Gastrocnemius medialis (tissue), 4 donors: ENCODE results near the gene RIPOR3. TPM values are rescaled to one million over a fixed set of nuclear protein-coding genes. Genes with fewer than 3 reads are reported as not detected.
"Not testable (repeated sequence)": the region's sequence is repeated elsewhere in the genome, so short reads cannot be mapped to it uniquely, and the experiment has no call there.

Experiments used
- ATAC-seq, 2 donors: fragments of 150-250 bp; one replicate each; pipeline ENCODE4 v1.9.1; 2016
- DNase-seq, 2 donors: peaks; one replicate each; pipeline ENCODE4 v3.0.0-alpha.2; 2019
- H3K27ac ChIP-seq, 4 donors: fragments of 200-600 bp; sonication (generic); 1 replicate in 1 of 4; 2 replicates in 3 of 4; pipeline ENCODE4 v1.5.1; 2016 to 2018; ENCODE audit warnings: mild to moderate bottlenecking in 2 of 4, moderate library complexity in 1 of 4
- H3K27me3 ChIP-seq, 3 donors: fragments of 200-600 bp; sonication (generic) in 2 of 3; 1 replicate in 1 of 3; 2 replicates in 2 of 3; pipeline versions ENCODE4 v1.5.1 to v1.6.0; 2016 to 2019; ENCODE audit warnings: mild to moderate bottlenecking in 1 of 3, moderate library complexity in 1 of 3
- H3K36me3 ChIP-seq, 2 donors: fragments of 200-600 bp; sonication (generic) in 1 of 2; one replicate each; pipeline ENCODE4 v1.5.1; 2017 to 2018
- H3K4me1 ChIP-seq, 2 donors: fragments of 200-600 bp; sonication (generic) in 1 of 2; one replicate each; pipeline ENCODE4 v1.5.1; 2016 to 2017; ENCODE audit warnings: mild to moderate bottlenecking in 2 of 2
- H3K4me3 ChIP-seq, 4 donors: fragments of 200-600 bp; sonication (generic) in 3 of 4; 1 replicate in 1 of 4; 2 replicates in 3 of 4; pipeline ENCODE4 v1.5.1; 2016 to 2019; ENCODE audit warnings: mild to moderate bottlenecking in 2 of 4
- H3K9me3 ChIP-seq, 3 donors: fragments of 200-600 bp; sonication (generic) in 2 of 3; 1 replicate in 1 of 3; 2 replicates in 2 of 3; pipeline ENCODE4 v1.5.1; 2016 to 2019
- POLR2A ChIP-seq, 2 donors: fragments of 450-650 bp; IDR thresholded peaks; one replicate each; pipeline ENCODE4 v1.6.1; 2017; ENCODE audit warnings: antibody characterized with exemption in 2 of 2, mild to moderate bottlenecking in 2 of 2, moderate library complexity in 2 of 2
- in situ Hi-C, 4 donors: fragments of 200-750 bp; cut with MboI; loops; one replicate each; pipeline versions ENCODE4 v1.15.0 to v1.8.0; 2017; ENCODE audit warnings: low sequenced_read_pairs in 4 of 4
- intact Hi-C: fragments of 100-400 bp; cut with DNase I; formaldehyde crosslinking; loops from one replicate; pipeline ENCODE4 v1.15.1; 2023; ENCODE audit warnings: low total_unique reads
- total RNA-seq, 4 donors: library from RNA; depleted of rRNA; stranded (reverse); fragments of >200 nt; gene quantifications; one replicate each; pipeline versions ENCODE4 v1.1.0 to v1.2.3, GENCODE V29; 2016
- TF ChIP-seq, protein P1 (sequence below), 5 experiments: fragments of 450-650 bp in 3 of 5; fragments of 200-600 bp in 2 of 5; sonication (generic) in 2 of 5; IDR thresholded peaks in 4 of 5; conservative IDR thresholded peaks in 1 of 5; 1 replicate in 4 of 5; 2 replicates in 1 of 5; pipeline ENCODE4 v1.5.1; 2016 to 2019; ENCODE audit warnings: antibody characterized with exemption in 5 of 5, mild to moderate bottlenecking in 3 of 5, moderate library complexity in 3 of 5

Gene RIPOR3
- total RNA-seq, 4 donors from 2014 or later = 5.3 to 12.5 (median 8.2) TPM

DNA sequence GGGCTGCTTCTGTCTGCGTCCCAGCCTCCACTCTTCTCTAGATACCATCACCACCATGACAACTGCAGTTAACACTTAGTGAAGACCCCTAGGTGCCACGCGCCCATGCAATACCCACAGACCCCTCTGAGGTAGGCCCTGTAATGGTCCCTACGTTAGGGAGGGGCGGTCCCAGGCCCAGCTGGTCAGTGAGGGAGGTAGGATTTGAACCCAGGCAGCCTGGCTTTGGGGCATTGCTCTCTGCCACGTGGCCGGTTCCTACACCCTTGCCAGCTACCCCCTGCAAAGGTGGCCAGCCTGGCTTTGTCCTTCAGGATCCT lies 18.2 kb downstream of the RIPOR3 start:
- H3K4me3 ChIP-seq = no peak overlapping the region
- H3K9me3 ChIP-seq = no peaks in the 10 kb centered on the region
- no peaks in the 10 kb centered on the region for H3K36me3 ChIP-seq
- TF ChIP-seq, protein P1, sequence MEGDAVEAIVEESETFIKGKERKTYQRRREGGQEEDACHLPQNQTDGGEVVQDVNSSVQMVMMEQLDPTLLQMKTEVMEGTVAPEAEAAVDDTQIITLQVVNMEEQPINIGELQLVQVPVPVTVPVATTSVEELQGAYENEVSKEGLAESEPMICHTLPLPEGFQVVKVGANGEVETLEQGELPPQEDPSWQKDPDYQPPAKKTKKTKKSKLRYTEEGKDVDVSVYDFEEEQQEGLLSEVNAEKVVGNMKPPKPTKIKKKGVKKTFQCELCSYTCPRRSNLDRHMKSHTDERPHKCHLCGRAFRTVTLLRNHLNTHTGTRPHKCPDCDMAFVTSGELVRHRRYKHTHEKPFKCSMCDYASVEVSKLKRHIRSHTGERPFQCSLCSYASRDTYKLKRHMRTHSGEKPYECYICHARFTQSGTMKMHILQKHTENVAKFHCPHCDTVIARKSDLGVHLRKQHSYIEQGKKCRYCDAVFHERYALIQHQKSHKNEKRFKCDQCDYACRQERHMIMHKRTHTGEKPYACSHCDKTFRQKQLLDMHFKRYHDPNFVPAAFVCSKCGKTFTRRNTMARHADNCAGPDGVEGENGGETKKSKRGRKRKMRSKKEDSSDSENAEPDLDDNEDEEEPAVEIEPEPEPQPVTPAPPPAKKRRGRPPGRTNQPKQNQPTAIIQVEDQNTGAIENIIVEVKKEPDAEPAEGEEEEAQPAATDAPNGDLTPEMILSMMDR (IDR thresholded peaks at IDR 0.05 in 4 of 5, conservative IDR thresholded peaks at IDR 0.05 in 1 of 5) = no peak
- TF ChIP-seq POLR2A (IDR thresholded peaks at IDR 0.05) = no peak
- in situ Hi-C loops = no loop called here
- ATAC-seq = no peak
- H3K27me3 ChIP-seq = no peaks in the 10 kb centered on the region
- no peak for DNase-seq
- peaks cover under 1 to 3% of the 10 kb centered on the region in 2 donors for H3K4me1 ChIP-seq
- H3K27ac ChIP-seq = peak overlapping the region in 3 of 4 donors; percentile 24 to 59 (median 30)
- intact Hi-C loops = no loop called here

DNA sequence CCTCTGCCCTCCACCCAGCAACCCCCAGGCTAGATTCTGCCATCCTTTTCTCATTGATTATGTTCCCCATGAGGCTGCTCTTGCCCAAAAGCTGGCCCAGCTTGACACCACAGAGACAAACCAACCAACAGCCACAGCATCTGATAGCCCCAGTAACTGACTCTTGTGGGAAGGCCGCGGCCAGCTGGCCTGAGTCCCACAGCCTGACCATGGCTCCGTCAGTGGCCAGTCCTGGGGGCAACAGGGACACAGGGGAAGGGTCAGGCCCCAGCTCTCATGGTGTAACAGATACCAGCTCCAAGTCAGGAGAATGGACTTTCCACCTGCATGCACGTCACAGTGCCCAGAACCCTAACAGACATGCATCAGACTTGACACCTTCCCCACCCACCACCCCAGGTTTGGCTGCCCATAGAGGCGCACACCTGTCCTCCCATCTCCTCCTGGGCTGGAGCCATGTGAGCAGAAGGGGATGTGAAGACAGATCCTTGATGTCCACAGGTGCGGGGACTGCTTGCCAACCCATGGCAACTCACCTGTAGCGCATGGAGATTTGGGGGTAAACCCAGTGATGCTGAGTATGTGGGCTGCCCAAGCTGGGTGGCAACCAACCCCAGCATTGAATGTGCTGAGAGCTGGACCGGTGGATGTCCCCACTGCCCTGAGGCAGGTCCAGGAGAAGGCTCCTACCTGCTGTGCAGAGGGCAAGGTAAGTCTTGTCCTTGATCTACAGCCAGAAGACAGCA lies 18.8 kb downstream of the RIPOR3 start:
- Histone ChIP-seq H3K9me3 (no peaks in the 10 kb centered on the region), H3K36me3 (no peaks in the 10 kb centered on the region), H3K4me3 (no peak overlapping the region), H3K4me1 (peaks cover 0 to 3% of the 10 kb centered on the region in 2 donors), H3K27me3 (no peaks in the 10 kb centered on the region), H3K27ac (peak overlapping the region in 2 of 4 donors; percentile 30 to 59)
- no peak for DNase-seq
- in situ Hi-C loops = no loop called here
- intact Hi-C loops = no loop called here
- no peak for ATAC-seq
- TF ChIP-seq POLR2A (IDR thresholded peaks at IDR 0.05) = no peak
- TF ChIP-seq, protein P1 (IDR thresholded peaks at IDR 0.05 in 4 of 5, conservative IDR thresholded peaks at IDR 0.05 in 1 of 5) = no peak

DNA sequence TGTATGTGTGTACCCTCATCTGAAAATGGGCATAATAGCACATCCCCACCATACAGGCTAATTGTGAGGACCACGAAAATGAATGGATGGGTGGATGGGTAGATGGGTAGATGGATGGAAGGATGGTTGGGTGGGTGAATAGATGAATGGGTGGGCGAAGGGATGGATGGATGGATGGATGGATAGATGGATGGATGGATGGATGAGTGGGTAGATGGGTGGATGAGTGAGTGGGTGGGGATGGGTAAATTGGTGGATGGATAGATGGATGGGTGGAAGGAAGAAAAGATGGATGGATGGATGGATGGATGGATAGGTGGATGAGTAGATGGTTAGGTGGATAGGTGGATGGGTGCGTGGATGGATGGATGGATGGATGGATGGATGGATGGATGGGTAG lies 19.7 kb downstream of the RIPOR3 start:
- intact Hi-C loops = no loop called here

DNA sequence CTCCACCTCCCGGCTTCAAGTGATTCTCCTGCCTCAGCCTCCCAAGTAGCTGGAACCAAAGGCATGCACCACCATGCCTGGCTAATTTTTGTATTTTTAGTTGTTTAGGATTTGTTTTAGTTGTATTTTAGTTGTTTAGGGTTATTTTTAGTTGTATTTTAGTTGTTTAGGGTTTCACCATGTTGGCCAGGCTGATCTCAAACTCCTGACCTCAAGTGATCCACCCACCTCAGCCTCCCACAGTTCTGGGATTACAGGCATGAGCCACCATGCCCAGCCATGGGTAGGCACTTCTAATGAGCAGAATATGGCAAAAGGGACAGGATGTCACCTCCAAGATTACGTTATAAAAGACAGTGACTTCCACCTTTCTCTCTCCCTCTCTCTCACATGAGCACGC lies 20.3 kb downstream of the RIPOR3 start:
- H3K9me3 ChIP-seq, H3K4me1 ChIP-seq, H3K27ac ChIP-seq, in situ Hi-C loops, ATAC-seq, intact Hi-C loops, H3K4me3 ChIP-seq, H3K36me3 ChIP-seq, DNase-seq, H3K27me3 ChIP-seq: not testable (repeated sequence)

More for the DNA sequence above, 19.7 kb downstream of the RIPOR3 start:
- H3K27me3 ChIP-seq = no peaks in the 10 kb centered on the region
- ATAC-seq (no peak), DNase-seq (no peak)
- TF ChIP-seq, protein P1 (IDR thresholded peaks at IDR 0.05 in 4 of 5, conservative IDR thresholded peaks at IDR 0.05 in 1 of 5) = no peak
- H3K9me3 ChIP-seq = no peaks in the 10 kb centered on the region
- H3K27ac ChIP-seq = no peak overlapping the region
- H3K4me3 ChIP-seq = no peak overlapping the region
- no peaks in the 10 kb centered on the region for H3K36me3 ChIP-seq
- in situ Hi-C loops = no loop called here
- H3K4me1 ChIP-seq = peaks cover 0 to 3% of the 10 kb centered on the region in 2 donors

DNA sequence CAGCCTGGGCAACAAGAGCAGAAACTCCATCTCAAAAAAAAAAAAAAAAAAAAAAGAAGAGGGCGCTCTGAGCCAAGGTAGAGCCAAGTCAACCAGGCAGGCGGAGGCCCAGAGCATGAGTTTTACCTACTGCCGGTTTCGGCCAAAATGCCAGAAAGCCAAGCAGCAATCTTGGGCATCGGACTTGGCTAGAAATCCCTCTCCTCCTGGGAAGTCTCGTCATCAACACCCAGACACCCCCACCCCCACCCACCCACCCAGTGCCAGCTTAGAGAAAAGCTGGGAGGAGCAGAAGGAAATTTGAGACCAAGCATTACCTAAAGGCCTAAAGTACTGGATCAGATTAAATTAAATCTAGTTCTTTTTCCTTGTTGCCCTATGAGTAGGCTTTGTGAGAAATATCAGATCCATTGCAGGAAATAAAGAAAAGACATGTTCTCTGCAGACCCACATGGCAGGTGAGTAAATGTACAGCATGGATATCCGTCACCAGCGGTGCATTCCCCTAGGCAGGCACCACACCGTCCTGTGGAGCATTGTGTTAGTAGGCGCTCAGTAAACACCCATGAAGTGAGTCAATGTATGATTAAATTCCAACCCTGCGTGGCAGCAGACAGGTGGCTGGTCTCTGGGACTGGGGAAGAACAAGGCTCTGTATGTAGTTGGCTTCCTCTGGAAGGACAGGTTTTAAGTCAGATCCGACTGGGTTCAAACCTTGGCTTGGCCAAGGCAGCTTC lies 21.0 kb downstream of the RIPOR3 start:
- intact Hi-C loops = no loop called here

More for the DNA sequence above, 21.0 kb downstream of the RIPOR3 start:
- Histone ChIP-seq H3K27me3 (no peaks in the 10 kb centered on the region), H3K4me1 (peaks cover 0 to 3% of the 10 kb centered on the region in 2 donors), H3K9me3 (no peaks in the 10 kb centered on the region), H3K4me3 (no peak overlapping the region), H3K36me3 (no peaks in the 10 kb centered on the region), H3K27ac (peak overlapping the region in 1 of 4 donors; percentile 23)
- in situ Hi-C loops = no loop called here
- DNase-seq = no peak
- ATAC-seq = no peak
- no peak for TF ChIP-seq POLR2A (IDR thresholded peaks at IDR 0.05)
- TF ChIP-seq, protein P1 (IDR thresholded peaks at IDR 0.05 in 4 of 5, conservative IDR thresholded peaks at IDR 0.05 in 1 of 5) = no peak
